Measurements from ENCODE around the gene CTSE.
"Not testable (repeated sequence)": the region's sequence is repeated elsewhere in the genome, so short reads cannot be mapped to it uniquely, and the experiment has no call there.

The CTSE gene

DNA sequence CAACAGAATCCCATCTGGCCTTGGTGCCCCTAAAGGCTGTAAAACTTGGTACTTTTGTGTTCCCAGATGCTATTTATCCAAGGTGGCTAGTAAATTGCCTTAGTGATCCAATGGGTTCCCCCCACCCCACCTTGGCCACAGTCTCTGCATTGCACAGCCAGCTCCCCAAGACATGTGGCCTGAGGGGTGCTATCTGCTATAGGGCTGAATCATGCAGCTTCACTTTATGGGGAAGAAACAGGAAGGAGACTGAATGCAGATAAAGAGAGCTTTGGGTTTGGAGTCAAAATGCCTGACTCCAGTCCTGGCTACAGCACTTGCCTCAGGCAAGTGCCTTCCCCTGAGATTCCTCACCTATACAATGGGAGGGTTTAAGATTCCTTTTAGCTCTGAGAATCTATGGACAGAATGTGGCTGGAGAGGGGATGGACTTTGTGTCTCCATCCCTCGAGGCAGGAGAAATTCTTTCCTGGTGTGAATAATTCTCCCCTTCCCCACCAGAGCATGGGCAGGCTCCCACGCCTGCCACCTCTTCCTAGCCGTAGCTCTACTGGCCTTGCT, 35.7 kb upstream of the CTSE start:
- no peaks in the 10 kb centered on the region for H3K36me3 ChIP-seq (ENCODE audit: control insufficient read depth, insufficient read depth, low read length)
- H3K4me3 ChIP-seq (ENCODE audit: insufficient read depth, low read depth, low read length), result no peak overlapping the region
- H3K4me1 ChIP-seq (ENCODE audit: control insufficient read depth, insufficient read depth, low read length), result no peaks in the 10 kb centered on the region
- H3K27me3 ChIP-seq (ENCODE audit: control insufficient read depth, insufficient read depth, low read length, poor library complexity, severe bottlenecking), result no peaks in the 10 kb centered on the region
- H3K27ac ChIP-seq (ENCODE audit: insufficient read depth, low read depth, low read length, poor library complexity, severe bottlenecking), result no peak overlapping the region
- H3K9me3 ChIP-seq (ENCODE audit: control insufficient read depth, low read length), result no peaks in the 10 kb centered on the region
- WGBS, 2 experiments, result 79 to 87% methylated on average over 3 of the region's 3 CpGs

DNA sequence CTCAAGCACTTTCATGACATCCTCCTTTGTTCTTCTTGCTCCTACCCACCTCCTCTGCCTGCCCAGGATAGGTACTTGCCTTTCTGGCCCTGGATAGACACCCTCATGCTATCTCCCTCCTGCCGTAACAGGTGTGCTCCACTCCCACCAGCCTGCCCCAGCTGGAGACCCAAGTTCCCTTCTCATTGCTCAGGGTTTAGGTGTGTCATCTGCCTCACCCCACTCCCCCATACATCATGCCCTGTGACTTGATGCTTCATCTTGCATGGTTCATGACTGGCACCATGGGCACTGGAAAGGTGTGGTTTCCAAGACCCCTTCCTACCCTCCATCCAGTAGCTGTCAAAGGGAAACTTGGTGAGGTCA, 35.2 kb upstream of the CTSE start:
- Histone ChIP-seq H3K4me1 (ENCODE audit: control insufficient read depth, insufficient read depth, low read length) (no peaks in the 10 kb centered on the region), H3K36me3 (ENCODE audit: control insufficient read depth, insufficient read depth, low read length) (no peaks in the 10 kb centered on the region), H3K27ac (ENCODE audit: insufficient read depth, low read depth, low read length, poor library complexity, severe bottlenecking) (no peak overlapping the region), H3K27me3 (ENCODE audit: control insufficient read depth, insufficient read depth, low read length, poor library complexity, severe bottlenecking) (no peaks in the 10 kb centered on the region), H3K4me3 (ENCODE audit: insufficient read depth, low read depth, low read length) (no peak overlapping the region), H3K9me3 (ENCODE audit: control insufficient read depth, low read length) (no peaks in the 10 kb centered on the region)
- 98 to 100% methylated on average over 1 of the region's 1 CpG for WGBS, 2 experiments

DNA sequence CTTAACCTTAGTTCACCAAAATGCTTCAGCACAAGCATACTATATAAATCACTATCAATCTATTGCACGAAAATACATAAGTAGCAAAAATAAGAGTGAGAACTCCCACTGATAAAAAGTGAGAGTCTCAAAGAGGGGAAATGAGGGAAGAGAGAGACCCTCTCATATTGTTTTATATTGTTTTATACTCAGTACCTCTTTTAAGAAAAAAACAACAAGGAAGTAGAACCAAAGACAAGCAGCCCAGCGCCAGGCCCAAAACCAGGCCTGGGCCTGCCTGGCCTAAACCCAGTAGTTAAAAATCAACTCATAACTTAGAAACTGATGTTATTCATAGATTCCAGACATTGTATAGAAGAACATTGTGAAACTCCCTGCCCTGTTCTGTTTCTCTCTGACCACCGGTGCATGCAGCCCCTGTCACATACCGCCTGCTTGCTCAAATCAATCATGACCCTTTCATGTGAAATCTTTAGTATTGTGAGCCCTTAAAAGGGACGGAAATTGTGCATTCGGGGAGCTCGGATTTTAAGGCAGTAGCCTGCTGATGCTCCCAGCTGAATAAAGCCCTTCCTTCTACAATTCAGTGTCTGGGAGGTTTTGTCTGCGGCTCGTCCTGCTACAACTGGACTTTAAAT, 34.7 kb upstream of the CTSE start:
- 84 to 86% methylated on average over 6 of the region's 9 CpGs for WGBS, 2 experiments
- not testable (repeated sequence) for H3K4me3 ChIP-seq (ENCODE audit: insufficient read depth, low read depth, low read length); H3K4me1 ChIP-seq (ENCODE audit: control insufficient read depth, insufficient read depth, low read length); H3K27ac ChIP-seq (ENCODE audit: insufficient read depth, low read depth, low read length, poor library complexity, severe bottlenecking); H3K36me3 ChIP-seq (ENCODE audit: control insufficient read depth, insufficient read depth, low read length); H3K27me3 ChIP-seq (ENCODE audit: control insufficient read depth, insufficient read depth, low read length, poor library complexity, severe bottlenecking); H3K9me3 ChIP-seq (ENCODE audit: control insufficient read depth, low read length)

DNA sequence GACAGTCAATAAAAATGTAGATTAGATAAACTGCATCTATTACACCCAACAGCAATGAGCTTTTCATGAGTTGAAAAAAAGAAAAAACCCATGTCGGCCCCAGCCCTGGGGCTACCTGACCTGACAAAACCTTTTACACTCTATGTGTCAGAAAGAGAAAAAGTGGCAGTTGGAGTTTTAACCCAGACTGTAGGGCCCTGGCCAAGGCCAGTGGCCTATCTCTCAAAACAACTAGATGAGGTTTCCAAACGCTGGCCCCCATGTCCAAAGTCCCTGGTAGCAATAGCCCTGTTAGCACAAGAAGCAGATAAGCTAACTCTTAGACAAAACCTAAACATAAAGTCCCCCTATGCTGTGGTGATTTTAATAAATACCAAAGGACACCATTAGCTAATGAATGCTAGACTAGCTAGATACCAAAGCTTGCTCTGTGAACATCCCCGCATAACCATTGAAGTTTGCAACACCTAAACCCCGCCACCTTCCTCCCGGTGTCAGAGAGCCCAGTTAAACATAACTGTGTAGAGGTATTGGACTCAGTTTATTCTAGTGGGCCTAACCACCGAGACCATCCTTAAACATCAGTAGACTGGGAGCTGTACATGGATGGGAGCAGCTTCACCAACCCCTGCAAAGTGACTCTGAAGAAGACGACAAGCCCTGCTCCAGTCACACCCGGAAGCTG, 32.1 kb upstream of the CTSE start:
- not testable (repeated sequence) for H3K27ac ChIP-seq (ENCODE audit: insufficient read depth, low read depth, low read length, poor library complexity, severe bottlenecking); H3K4me3 ChIP-seq (ENCODE audit: insufficient read depth, low read depth, low read length)
- 95 to 96% methylated on average over 8 of the region's 8 CpGs for WGBS, 2 experiments

DNA sequence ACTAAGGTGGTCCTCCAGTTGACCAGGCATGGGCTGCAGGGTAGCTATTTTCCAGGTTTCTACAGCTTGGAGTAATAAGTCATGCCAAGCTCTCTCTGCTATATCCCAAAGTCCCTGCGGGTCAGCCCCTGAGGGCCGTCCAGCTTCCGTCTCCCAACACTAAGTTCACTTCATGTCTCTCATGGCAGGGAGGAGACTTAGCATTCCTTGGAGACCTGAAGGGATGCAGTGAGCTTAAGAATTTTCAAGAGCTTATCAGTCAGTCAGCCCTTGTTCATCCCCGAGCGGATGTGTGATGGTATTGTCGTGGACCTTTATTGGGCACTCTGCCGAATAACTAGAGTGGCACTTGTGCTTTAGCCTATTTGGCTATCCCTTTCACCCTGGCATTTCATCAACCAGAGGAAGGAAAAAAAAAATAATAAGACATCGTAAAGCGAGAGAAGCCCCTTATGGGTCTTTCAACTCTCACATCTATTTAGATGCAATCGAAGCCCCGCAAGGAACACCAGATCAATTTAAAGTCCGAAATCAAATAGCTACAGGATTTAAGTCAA, 31.5 kb upstream of the CTSE start:
- H3K27me3 ChIP-seq (ENCODE audit: control insufficient read depth, insufficient read depth, low read length, poor library complexity, severe bottlenecking); H3K36me3 ChIP-seq (ENCODE audit: control insufficient read depth, insufficient read depth, low read length); H3K4me1 ChIP-seq (ENCODE audit: control insufficient read depth, insufficient read depth, low read length); H3K4me3 ChIP-seq (ENCODE audit: insufficient read depth, low read depth, low read length); H3K27ac ChIP-seq (ENCODE audit: insufficient read depth, low read depth, low read length, poor library complexity, severe bottlenecking); H3K9me3 ChIP-seq (ENCODE audit: control insufficient read depth, low read length): not testable (repeated sequence)
- 94 to 96% methylated on average over 12 of the region's 12 CpGs for WGBS, 2 experiments

More for the DNA sequence above, 32.1 kb upstream of the CTSE start:
- not testable (repeated sequence) for H3K36me3 ChIP-seq (ENCODE audit: control insufficient read depth, insufficient read depth, low read length); H3K4me1 ChIP-seq (ENCODE audit: control insufficient read depth, insufficient read depth, low read length); H3K9me3 ChIP-seq (ENCODE audit: control insufficient read depth, low read length); H3K27me3 ChIP-seq (ENCODE audit: control insufficient read depth, insufficient read depth, low read length, poor library complexity, severe bottlenecking)

DNA sequence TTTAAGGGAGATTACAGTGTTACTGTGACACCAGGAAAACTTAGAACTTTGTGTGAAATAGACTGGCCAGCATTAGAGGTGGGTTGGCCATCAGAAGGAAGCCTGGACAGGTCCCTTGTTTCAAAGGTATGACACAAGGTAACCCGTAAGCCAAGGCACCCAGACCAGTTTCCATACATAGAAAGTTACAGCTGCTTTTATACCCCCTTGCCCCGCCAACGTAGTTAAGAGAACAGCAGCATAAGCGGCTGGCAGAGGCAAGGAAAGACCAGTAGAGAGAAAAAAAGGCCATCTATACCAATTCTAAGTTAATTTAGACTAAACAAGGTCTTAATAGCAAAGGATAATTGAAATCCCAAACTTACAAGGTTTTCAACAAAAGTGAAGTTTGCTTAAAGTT, 29.9 kb upstream of the CTSE start:
- not testable (repeated sequence) for H3K36me3 ChIP-seq (ENCODE audit: control insufficient read depth, insufficient read depth, low read length); H3K27me3 ChIP-seq (ENCODE audit: control insufficient read depth, insufficient read depth, low read length, poor library complexity, severe bottlenecking); H3K27ac ChIP-seq (ENCODE audit: insufficient read depth, low read depth, low read length, poor library complexity, severe bottlenecking); H3K4me1 ChIP-seq (ENCODE audit: control insufficient read depth, insufficient read depth, low read length); H3K4me3 ChIP-seq (ENCODE audit: insufficient read depth, low read depth, low read length); H3K9me3 ChIP-seq (ENCODE audit: control insufficient read depth, low read length)
- WGBS, 2 experiments, result 95 to 96% methylated on average over 4 of the region's 4 CpGs

DNA sequence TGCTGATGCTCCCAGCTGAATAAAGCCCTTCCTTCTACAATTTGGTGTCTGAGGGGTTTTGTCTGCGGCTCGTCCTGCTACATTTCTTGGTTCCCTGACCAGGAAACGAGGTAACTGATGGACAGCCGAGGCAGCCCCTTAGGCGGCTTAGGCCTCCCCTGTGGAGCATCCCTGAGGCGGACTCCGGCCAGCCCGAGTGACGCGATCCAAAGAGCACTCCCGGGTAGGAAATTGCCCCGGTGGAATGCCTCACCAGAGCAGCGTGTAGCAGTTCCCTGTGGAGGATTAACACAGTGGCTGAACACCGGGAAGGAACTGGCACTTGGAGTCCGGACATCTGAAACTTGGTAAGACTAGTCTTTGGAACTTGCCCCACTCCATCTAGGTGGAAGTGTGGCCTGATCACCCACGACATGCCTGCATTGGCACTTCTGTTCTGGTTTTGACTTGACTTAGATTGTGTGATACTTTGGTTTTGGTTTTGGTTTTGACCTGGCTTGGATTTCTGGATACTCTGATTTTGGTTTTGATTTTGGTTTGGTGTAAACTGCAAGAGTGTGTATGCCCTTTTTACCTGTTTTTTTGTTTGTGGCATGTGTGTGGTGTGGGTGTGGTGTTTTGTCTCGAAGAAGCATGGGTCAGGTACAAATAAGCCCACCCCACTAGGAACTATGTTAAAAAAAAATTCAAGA, 29.4 kb upstream of the CTSE start, which contains the start of gene RHEX:
Gene RHEX (plus strand): TSS at position 255 of the 692 bp plus-strand sequence. CDS start 44,656 bp downstream, outside the sequence.
- H3K9me3 ChIP-seq (ENCODE audit: control insufficient read depth, low read length); H3K27me3 ChIP-seq (ENCODE audit: control insufficient read depth, insufficient read depth, low read length, poor library complexity, severe bottlenecking); H3K36me3 ChIP-seq (ENCODE audit: control insufficient read depth, insufficient read depth, low read length); H3K27ac ChIP-seq (ENCODE audit: insufficient read depth, low read depth, low read length, poor library complexity, severe bottlenecking); H3K4me1 ChIP-seq (ENCODE audit: control insufficient read depth, insufficient read depth, low read length); H3K4me3 ChIP-seq (ENCODE audit: insufficient read depth, low read depth, low read length): not testable (repeated sequence)
- WGBS, 2 experiments, result 88 to 91% methylated on average over 17 of the region's 17 CpGs

DNA sequence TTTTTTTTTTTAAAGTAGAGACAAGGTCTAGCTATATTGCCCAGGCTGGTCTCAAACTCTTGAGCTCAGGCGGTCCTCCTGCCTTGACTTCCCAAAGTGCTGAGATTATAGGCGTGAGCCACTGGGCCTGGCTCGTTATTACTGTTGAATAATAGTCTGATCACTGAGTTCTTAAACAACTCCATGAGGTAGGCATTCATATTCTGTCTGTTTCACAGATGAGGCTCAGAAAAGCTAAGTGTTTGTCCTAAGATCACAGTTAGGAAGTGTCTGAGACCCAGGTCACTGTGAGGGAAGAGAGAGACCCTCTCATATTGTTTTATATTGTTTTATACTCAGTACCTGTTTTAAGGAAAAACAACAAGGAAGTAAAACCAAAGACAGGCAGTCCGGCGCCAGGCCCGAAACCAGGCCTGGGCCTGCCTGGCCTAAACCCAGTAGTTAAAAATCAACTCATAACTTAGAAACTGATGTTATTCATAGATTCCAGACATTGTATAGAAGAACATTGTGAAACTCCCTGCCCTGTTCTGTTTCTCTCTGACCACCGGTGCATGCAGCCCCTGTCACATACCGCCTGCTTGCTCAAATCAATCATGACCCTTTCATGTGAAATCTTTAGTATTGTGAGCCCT, 28.7 kb upstream of the CTSE start:
- 87 to 92% methylated on average over 3 of the region's 8 CpGs for whole genome bisulfite sequencing, 2 experiments
- H3K27ac ChIP-seq (ENCODE audit: insufficient read depth, low read depth, low read length, poor library complexity, severe bottlenecking); H3K36me3 ChIP-seq (ENCODE audit: control insufficient read depth, insufficient read depth, low read length); H3K4me3 ChIP-seq (ENCODE audit: insufficient read depth, low read depth, low read length); H3K9me3 ChIP-seq (ENCODE audit: control insufficient read depth, low read length); H3K4me1 ChIP-seq (ENCODE audit: control insufficient read depth, insufficient read depth, low read length); H3K27me3 ChIP-seq (ENCODE audit: control insufficient read depth, insufficient read depth, low read length, poor library complexity, severe bottlenecking): not testable (repeated sequence)

DNA sequence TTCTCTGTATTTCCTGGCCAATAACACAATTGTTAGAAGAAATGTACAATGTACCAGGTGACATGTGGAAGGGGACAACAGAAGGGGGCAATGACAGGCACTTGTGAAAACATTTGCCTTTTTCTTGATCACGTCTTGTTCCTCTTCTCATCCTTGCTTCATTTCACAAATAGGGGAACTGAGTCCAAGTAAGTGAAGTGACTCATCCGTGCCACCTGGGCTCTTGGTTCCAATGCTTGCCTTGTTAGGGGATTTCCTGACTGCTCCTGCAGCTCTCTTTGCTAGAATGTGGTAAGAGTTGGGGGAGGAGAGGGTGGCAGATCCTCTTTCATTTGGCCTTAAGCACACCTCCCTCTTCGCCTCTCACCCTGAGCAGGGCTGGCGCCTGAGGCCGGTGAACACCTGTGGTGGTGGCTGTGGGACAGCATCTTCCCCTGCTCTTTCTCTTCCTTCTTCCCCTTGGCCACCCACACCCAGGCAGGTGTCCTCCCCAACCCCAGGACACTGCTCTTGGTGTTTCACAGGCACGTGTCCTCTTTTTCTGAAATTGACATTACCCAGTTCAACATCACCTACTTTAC, 27.1 kb upstream of the CTSE start:
- Histone ChIP-seq H3K4me3 (ENCODE audit: insufficient read depth, low read depth, low read length) (no peak overlapping the region), H3K9me3 (ENCODE audit: control insufficient read depth, low read length) (no peaks in the 10 kb centered on the region), H3K27ac (ENCODE audit: insufficient read depth, low read depth, low read length, poor library complexity, severe bottlenecking) (no peak overlapping the region), H3K27me3 (ENCODE audit: control insufficient read depth, insufficient read depth, low read length, poor library complexity, severe bottlenecking) (no peaks in the 10 kb centered on the region), H3K36me3 (ENCODE audit: control insufficient read depth, insufficient read depth, low read length) (no peaks in the 10 kb centered on the region), H3K4me1 (ENCODE audit: control insufficient read depth, insufficient read depth, low read length) (no peaks in the 10 kb centered on the region)
- 91 to 92% methylated on average over 6 of the region's 6 CpGs for WGBS, 2 experiments
